Lower leg skin (tissue), 3 donors: ENCODE results near the gene FITM2.

ENCODE experiments used
- CTCF ChIP-seq, 3 donors: fragments of 450-650 bp; IDR thresholded peaks; one replicate each; pipeline ENCODE4 v1.5.1; 2016; ENCODE audit warnings: antibody characterized with exemption in 3 of 3, mild to moderate bottlenecking in 3 of 3, moderate library complexity in 2 of 3
- POLR2A ChIP-seq, 2 donors: fragments of 450-650 bp; IDR thresholded peaks; one replicate each; pipeline ENCODE4 v1.6.1; 2016 to 2017; ENCODE audit warnings: antibody characterized with exemption in 2 of 2, mild to moderate bottlenecking in 1 of 2, moderate library complexity in 1 of 2

GRCh38 chr20:44284032-44284431 is 27.0 kb downstream of the FITM2 start:
- no peak for TF ChIP-seq POLR2A (IDR thresholded peaks at IDR 0.05)
- TF ChIP-seq CTCF (IDR thresholded peaks at IDR 0.05): no peak
